Measurements from ENCODE around the gene LTBP4.

GRCh38 chr19:40658031-40658430 is 56.9 kb downstream of the LTBP4 start:
- TF ChIP-seq POLR2AphosphoS5 (IDR thresholded peaks at IDR 0.05; ENCODE audit: low read depth, low read length) (no peak), REST (IDR thresholded peaks at IDR 0.05; ENCODE audit: insufficient read depth in 1 of 2, low read depth in 2 of 2, low read length in 2 of 2) (no peak), SIN3A (IDR thresholded peaks at IDR 0.05; ENCODE audit: borderline replicate concordance, insufficient read depth, low read length) (no peak), TAF1 (IDR thresholded peaks at IDR 0.05; ENCODE audit: borderline replicate concordance, insufficient read depth, low read length) (no peak), FOXP2 (optimal IDR thresholded peaks at IDR 0.05; ENCODE audit: borderline replicate concordance, extremely low read depth, extremely low read length, insufficient read depth) (no peak)
